Measurements from ENCODE around the gene B4GALT1.

DNA sequence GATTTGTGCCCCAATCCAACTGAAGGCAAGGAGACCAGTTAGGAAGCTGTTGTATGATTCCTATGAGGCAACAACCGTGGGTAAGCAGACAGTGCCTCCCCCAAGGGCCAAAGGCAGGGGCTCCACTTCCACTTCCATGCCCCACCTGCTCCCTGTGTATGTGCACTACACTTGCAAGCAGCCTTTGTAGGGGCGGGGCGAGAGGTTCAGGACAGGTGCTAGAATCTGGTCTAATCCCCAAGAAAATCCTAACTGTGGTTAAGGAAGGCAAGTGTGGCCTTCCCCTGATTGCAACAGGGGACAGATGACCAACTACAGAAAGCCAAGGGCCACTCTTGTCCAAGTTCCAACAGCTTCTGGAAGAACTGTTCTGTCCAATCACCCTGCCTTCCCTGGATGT is 41.7 kb downstream of the B4GALT1 start:
- TF ChIP-seq, protein P1, sequence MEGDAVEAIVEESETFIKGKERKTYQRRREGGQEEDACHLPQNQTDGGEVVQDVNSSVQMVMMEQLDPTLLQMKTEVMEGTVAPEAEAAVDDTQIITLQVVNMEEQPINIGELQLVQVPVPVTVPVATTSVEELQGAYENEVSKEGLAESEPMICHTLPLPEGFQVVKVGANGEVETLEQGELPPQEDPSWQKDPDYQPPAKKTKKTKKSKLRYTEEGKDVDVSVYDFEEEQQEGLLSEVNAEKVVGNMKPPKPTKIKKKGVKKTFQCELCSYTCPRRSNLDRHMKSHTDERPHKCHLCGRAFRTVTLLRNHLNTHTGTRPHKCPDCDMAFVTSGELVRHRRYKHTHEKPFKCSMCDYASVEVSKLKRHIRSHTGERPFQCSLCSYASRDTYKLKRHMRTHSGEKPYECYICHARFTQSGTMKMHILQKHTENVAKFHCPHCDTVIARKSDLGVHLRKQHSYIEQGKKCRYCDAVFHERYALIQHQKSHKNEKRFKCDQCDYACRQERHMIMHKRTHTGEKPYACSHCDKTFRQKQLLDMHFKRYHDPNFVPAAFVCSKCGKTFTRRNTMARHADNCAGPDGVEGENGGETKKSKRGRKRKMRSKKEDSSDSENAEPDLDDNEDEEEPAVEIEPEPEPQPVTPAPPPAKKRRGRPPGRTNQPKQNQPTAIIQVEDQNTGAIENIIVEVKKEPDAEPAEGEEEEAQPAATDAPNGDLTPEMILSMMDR (IDR thresholded peaks at IDR 0.05) = no peak
- TF ChIP-seq POLR2A (IDR thresholded peaks at IDR 0.05) (no peak), POLR2AphosphoS5 (IDR thresholded peaks at IDR 0.05) (no peak)

Data from transverse colon (tissue), 4 donors.